ENCODE results near the gene PHACTR4. TPM values are rescaled to one million over a fixed set of nuclear protein-coding genes. Genes with fewer than 3 reads are reported as not detected.

PHACTR4 gene
- total and polyA plus RNA-seq, 2 donors (not counting 3 experiments of a cell fraction or from before 2014, with no cell fraction given): 25.4 to 61.0 TPM

DNA sequence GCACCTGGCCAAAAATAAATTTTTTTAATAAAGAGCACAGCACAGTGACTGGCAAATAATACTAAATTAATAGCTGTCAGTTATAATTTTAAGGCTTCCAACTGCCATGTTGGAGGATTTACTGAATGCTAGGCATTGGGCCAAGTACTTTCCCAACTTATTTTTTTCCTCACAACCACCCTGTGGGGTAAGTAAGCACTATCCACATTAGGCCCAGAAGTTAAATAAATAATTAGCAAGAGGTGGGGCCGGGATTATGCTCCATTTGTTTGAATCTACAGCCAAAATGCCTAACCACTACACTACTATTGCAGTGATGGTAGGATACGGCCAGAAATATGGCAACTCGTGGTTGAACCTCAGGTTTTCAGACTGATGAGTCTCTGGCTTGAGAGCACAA, 178.8 kb downstream of the PHACTR4 start:
- peaks cover 4% of the 10 kb centered on the region for H3K4me1 ChIP-seq (ENCODE audit: control insufficient read depth, extremely low read depth, insufficient read depth, low read length)
- H3K9me1 ChIP-seq (replicated peaks; ENCODE audit: control insufficient read depth, extremely low read depth, insufficient read depth, low read length): no peaks in the 10 kb centered on the region
- FAIRE-seq: no peak
- H3K27ac ChIP-seq (ENCODE audit: insufficient read depth, low read depth, low read length): no peak overlapping the region
- H3K4me3 ChIP-seq (replicated peaks in 1 of 3; ENCODE audit: insufficient read depth in 1 of 3, low read depth in 1 of 3, low read length in 3 of 3): no peak overlapping the region
- CTCF ChIA-PET: interaction anchor here (1.7 kb wide), 1 partner anchor 189 kb away, joined by 5 read pairs; no protein-coding TSS in a partner anchor
- dilution Hi-C loops (cut with MboI; ENCODE audit: extremely low pct_ligation_motif_present, low sequenced_read_pairs): no loop called here
- no peak for DNase-seq (ENCODE audit: low read depth, low spot score)
- intact Hi-C loops (cut with micrococcal nuclease): no loop called here
- H3K36me3 ChIP-seq (ENCODE audit: control insufficient read depth in 2 of 2, extremely low read depth in 1 of 2, insufficient read depth in 2 of 2, low read length in 2 of 2): no peaks in the 10 kb centered on the region
- H3K9ac ChIP-seq (replicated peaks; ENCODE audit: extremely low read depth, insufficient read depth, low read length): no peak overlapping the region
- no TSS peak for BruUV-seq (replicated peaks)
- no peaks in the 10 kb centered on the region for H3K27me3 ChIP-seq (ENCODE audit: control insufficient read depth in 2 of 2, insufficient read depth in 2 of 2, low read length in 2 of 2)
- H3K9me3 ChIP-seq (replicated peaks; ENCODE audit: control insufficient read depth, insufficient read depth, low read length): no peaks in the 10 kb centered on the region
- no peak overlapping the region for H3K4me2 ChIP-seq (ENCODE audit: insufficient read depth, low read length)
- no peak overlapping the region for H2AFZ ChIP-seq (ENCODE audit: low read depth, low read length)
- POLR2A ChIA-PET: no interaction called here
- TF ChIP-seq POLR2A (IDR thresholded peaks at IDR 0.05; ENCODE audit: low read depth, low read length) (no peak), FOS (IDR thresholded peaks at IDR 0.05; ENCODE audit: borderline replicate concordance, insufficient read depth, low read length) (no peak), GATA2 (IDR thresholded peaks at IDR 0.05; ENCODE audit: insufficient read depth, insufficient read length, low read depth, low read length) (no peak), JUN (IDR thresholded peaks at IDR 0.05; ENCODE audit: borderline replicate concordance, insufficient read depth, insufficient read length, low read depth) (no peak), MYC (IDR thresholded peaks at IDR 0.05; ENCODE audit: low read depth, low read length) (no peak), POLR2AphosphoS5 (IDR thresholded peaks at IDR 0.05; ENCODE audit: insufficient read depth, low read depth, low read length) (no peak), EZH2 (IDR thresholded peaks at IDR 0.05; ENCODE audit: borderline replicate concordance, low read depth, low read length, severe bottlenecking) (no peak)
- TF ChIP-seq, protein P1, sequence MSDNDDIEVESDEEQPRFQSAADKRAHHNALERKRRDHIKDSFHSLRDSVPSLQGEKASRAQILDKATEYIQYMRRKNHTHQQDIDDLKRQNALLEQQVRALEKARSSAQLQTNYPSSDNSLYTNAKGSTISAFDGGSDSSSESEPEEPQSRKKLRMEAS (IDR thresholded peaks at IDR 0.05; ENCODE audit: insufficient read depth, insufficient read length): no peak
- TF ChIP-seq, protein P2, sequence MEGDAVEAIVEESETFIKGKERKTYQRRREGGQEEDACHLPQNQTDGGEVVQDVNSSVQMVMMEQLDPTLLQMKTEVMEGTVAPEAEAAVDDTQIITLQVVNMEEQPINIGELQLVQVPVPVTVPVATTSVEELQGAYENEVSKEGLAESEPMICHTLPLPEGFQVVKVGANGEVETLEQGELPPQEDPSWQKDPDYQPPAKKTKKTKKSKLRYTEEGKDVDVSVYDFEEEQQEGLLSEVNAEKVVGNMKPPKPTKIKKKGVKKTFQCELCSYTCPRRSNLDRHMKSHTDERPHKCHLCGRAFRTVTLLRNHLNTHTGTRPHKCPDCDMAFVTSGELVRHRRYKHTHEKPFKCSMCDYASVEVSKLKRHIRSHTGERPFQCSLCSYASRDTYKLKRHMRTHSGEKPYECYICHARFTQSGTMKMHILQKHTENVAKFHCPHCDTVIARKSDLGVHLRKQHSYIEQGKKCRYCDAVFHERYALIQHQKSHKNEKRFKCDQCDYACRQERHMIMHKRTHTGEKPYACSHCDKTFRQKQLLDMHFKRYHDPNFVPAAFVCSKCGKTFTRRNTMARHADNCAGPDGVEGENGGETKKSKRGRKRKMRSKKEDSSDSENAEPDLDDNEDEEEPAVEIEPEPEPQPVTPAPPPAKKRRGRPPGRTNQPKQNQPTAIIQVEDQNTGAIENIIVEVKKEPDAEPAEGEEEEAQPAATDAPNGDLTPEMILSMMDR (IDR thresholded peaks at IDR 0.05; ENCODE audit: extremely low read depth in 1 of 2, insufficient read depth in 1 of 2, low read depth in 1 of 2, low read length in 2 of 2): no peak
- H3K79me2 ChIP-seq (ENCODE audit: control insufficient read depth, insufficient read depth, low read length): peaks cover 1% of the 10 kb centered on the region
- no peaks in the 10 kb centered on the region for H4K20me1 ChIP-seq (replicated peaks; ENCODE audit: control insufficient read depth, extremely low read depth, insufficient read depth, low read length)

Small RNA genes lying within 50 kb of the gene (small RNA-seq; reads per million reads assigned to genes)
- gene RF00019 (ENCODE audit: insufficient read depth, insufficient read length, low read depth, low replicate concordance) (not detected), gene RNU6ATAC27P (ENCODE audit: insufficient read depth, insufficient read length, low read depth, low replicate concordance) (not detected), gene SNORA73A (ENCODE audit: insufficient read depth, insufficient read length, low read depth, low replicate concordance) (not detected), gene SNORA73B (ENCODE audit: insufficient read depth, insufficient read length, low read depth, low replicate concordance) (48.2 reads per million, percentile 92 among the genes with 10 or more reads in this experiment)

Other genes starting within 250 kb of the PHACTR4 start
- gene PTAFR, start 193.1 kb upstream of the PHACTR4 start, total RNA-seq: 0.18 and 0.20 TPM in 2 replicates
- 0.32 and 0.33 TPM in 2 replicates for gene PTAFR, start 193.1 kb upstream of the PHACTR4 start, polyA plus RNA-seq
- 101 and 106 TPM in 2 replicates for gene DNAJC8, start 136.7 kb upstream of the PHACTR4 start, total RNA-seq
- gene DNAJC8, start 136.7 kb upstream of the PHACTR4 start, polyA plus RNA-seq: 71.0 and 73.3 TPM in 2 replicates
- gene ATP5IF1, start 133.6 kb upstream of the PHACTR4 start, total RNA-seq: 133 and 144 TPM in 2 replicates
- gene ATP5IF1, start 133.6 kb upstream of the PHACTR4 start, polyA plus RNA-seq: 161 and 243 TPM in 2 replicates
- gene SESN2, start 110.2 kb upstream of the PHACTR4 start, total RNA-seq: 13.1 and 13.2 TPM in 2 replicates
- 11.6 and 14.4 TPM in 2 replicates for gene SESN2, start 110.2 kb upstream of the PHACTR4 start, polyA plus RNA-seq
- 12.5 and 15.6 TPM in 2 replicates for gene MED18, start 40.7 kb upstream of the PHACTR4 start, total RNA-seq
- gene MED18, start 40.7 kb upstream of the PHACTR4 start, polyA plus RNA-seq: 19.7 and 20.2 TPM in 2 replicates
- 72.7 and 77.7 TPM in 2 replicates for gene RCC1, start 136.3 kb downstream of the PHACTR4 start, total RNA-seq
- 28.7 and 37.1 TPM in 2 replicates for gene RCC1, start 136.3 kb downstream of the PHACTR4 start, polyA plus RNA-seq
- 46.2 and 49.0 TPM in 2 replicates for gene TRNAU1AP, start 183.3 kb downstream of the PHACTR4 start, total RNA-seq
- 31.5 and 32.7 TPM in 2 replicates for gene TRNAU1AP, start 183.3 kb downstream of the PHACTR4 start, polyA plus RNA-seq
- 1.2 and 2.0 TPM in 2 replicates for gene RAB42, start 222.5 kb downstream of the PHACTR4 start, total RNA-seq
- gene RAB42, start 222.5 kb downstream of the PHACTR4 start, polyA plus RNA-seq: 1.4 and 1.8 TPM in 2 replicates

Data from endothelial cell of umbilical vein (primary cell).